GM21526 (cell line): ENCODE measurements around the gene ACTR1B.
A peak's percentile ranks its signal among the peaks of the same experiment; 100 is the strongest.
"Not testable (repeated sequence)": the region's sequence is repeated elsewhere in the genome, so short reads cannot be mapped to it uniquely, and the experiment has no call there.

Experiments
- ATAC-seq: cut with Tn5 transposase; IDR thresholded peaks from one replicate; pipeline ENCODE4 v1.9.1; 2021; ENCODE audit warnings: moderate library complexity; ENCODE audit not compliant: unreplicated experiment, low FRiP score

The ACTR1B gene

GRCh38 chr2:97663962-97664635 is at the start of gene ACTR1B:
Gene ACTR1B (minus strand): TSS chr2:97664044. CDS start chr2:97663890, 154 bp downstream.
- peak; percentile 84 for ATAC-seq

- ATAC-seq, result no peak
Observed at GRCh38 chr2:97712693-97713295, 49.0 kb upstream of the ACTR1B start.

- not testable (repeated sequence) for ATAC-seq
Observed at GRCh38 chr2:97712175-97712574, 48.3 kb upstream of the ACTR1B start.

- no peak for ATAC-seq
Observed at GRCh38 chr2:97711394-97711711, 47.5 kb upstream of the ACTR1B start.

GRCh38 chr2:97708608-97709007 is 44.8 kb upstream of the ACTR1B start:
- ATAC-seq, result no peak

- ATAC-seq, result no peak
Observed at GRCh38 chr2:97708048-97708380, 44.2 kb upstream of the ACTR1B start.

GRCh38 chr2:97707362-97708047 is 43.7 kb upstream of the ACTR1B start:
- no peak for ATAC-seq

GRCh38 chr2:97706708-97707345 is 43.0 kb upstream of the ACTR1B start:
- ATAC-seq, result no peak

- ATAC-seq, result no peak
Observed at GRCh38 chr2:97706112-97706511, 42.3 kb upstream of the ACTR1B start.

- no peak for ATAC-seq
Observed at GRCh38 chr2:97704989-97705388, 41.1 kb upstream of the ACTR1B start.

GRCh38 chr2:97703741-97704140 is 39.9 kb upstream of the ACTR1B start:
- ATAC-seq, result no peak

GRCh38 chr2:97702731-97703470 is 39.1 kb upstream of the ACTR1B start:
- ATAC-seq, result no peak

GRCh38 chr2:97701851-97702465 is 38.1 kb upstream of the ACTR1B start:
- no peak for ATAC-seq

- no peak for ATAC-seq
Observed at GRCh38 chr2:97701186-97701585, 37.3 kb upstream of the ACTR1B start.

GRCh38 chr2:97699765-97700444 is 36.1 kb upstream of the ACTR1B start:
- ATAC-seq, result no peak

GRCh38 chr2:97698530-97698929 is 34.7 kb upstream of the ACTR1B start:
- ATAC-seq, result no peak

GRCh38 chr2:97697252-97698235 is 33.7 kb upstream of the ACTR1B start:
- no peak for ATAC-seq

GRCh38 chr2:97695744-97696143 is 31.9 kb upstream of the ACTR1B start:
- no peak for ATAC-seq

GRCh38 chr2:97693476-97693875 is 29.6 kb upstream of the ACTR1B start:
- no peak for ATAC-seq
